NCI-H187 (cell line): ENCODE results near the gene EIF3A.
"Not testable (repeated sequence)": the region's sequence is repeated elsewhere in the genome, so short reads cannot be mapped to it uniquely, and the experiment has no call there.

ENCODE experiments used
- DNase-seq, 2 experiments: peaks; one replicate each; lab custom pipeline; 2025; lab: John Stamatoyannopoulos, UW

The EIF3A gene

DNA sequence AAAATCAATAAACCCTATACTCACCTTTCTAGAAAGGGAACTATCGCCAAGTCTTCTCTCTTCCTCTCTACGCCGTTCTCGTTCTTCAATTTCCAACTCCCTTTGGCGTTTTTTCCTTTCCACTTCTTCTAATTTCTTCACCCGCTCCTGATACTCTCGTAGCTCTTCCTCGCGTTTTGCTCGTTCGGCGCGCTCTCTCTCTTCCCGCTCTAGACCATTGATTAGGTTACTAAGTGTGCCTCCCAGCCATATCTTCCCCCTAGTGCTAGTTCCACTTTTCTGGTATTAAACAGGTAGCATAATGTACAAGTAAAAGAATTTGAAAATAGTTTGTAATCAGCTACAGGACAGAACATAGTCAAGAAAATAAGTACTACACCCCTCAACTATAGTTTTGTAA, 30.8 kb downstream of the EIF3A start:
- DNase-seq: no peak

DNA sequence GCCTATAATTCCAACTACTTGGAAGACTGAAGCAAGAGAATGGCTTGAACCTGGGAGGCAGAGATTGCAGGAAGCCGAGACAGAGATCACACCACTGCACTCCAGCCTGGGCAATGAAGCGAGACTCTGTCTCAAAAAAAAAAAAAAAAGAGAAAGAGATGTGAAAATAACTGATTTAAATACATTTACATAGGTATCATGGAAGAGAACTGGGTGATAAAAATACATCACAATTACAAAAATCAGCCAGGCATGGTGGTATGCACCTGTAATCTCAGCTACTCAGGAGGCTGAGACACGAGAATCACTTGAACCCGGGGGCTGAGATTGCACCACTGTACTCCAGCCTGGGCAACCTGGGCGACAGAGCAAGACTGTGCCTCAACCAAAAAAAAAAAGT, 31.3 kb downstream of the EIF3A start:
- DNase-seq: no peak

DNA sequence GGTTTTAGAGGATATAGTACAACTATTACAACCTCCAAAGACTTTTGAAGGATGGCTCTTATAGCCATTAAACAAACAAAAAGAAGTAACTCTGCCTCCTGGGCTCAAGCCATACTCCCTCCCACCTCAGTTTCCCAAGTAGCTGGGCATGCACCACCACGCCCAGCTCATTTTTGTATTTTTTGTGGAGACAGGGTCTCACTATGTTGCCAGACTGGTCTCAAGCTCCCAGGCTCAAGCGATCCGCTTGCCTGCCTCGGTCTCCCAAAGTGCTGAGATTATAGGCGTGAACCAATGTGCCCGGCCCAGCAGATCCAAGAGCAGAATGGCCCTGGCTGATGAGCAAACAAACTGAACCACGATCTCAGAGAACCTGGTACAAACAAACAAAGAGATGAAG, 35.1 kb downstream of the EIF3A start:
- no peak for DNase-seq

GRCh38 chr10:119042169-119042568, 38.4 kb downstream of the EIF3A start:
- no peak for DNase-seq

DNA sequence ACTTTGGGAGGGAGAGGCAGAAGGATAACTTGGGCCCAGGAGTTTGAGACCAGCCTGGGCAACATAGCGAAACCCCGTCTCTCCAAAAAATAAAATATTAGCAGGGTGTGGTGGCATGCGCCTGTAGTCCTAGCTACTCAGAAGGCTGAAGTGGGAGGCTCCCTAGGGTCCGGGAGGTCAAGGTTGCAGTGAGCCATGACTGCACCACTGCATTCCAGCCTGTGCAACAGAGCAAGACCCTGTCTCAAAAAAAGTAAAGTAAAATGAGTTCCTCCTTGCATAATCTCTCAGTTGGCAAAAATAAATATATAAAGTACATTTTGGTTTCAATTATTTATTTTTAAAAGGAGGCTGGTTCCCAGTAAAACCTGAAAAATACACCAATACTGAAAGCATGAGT, 39.3 kb downstream of the EIF3A start:
- DNase-seq: no peak

- DNase-seq: no peak
These were observed 41.5 kb downstream of the EIF3A start for GRCh38 chr10:119039161-119039560.

DNA sequence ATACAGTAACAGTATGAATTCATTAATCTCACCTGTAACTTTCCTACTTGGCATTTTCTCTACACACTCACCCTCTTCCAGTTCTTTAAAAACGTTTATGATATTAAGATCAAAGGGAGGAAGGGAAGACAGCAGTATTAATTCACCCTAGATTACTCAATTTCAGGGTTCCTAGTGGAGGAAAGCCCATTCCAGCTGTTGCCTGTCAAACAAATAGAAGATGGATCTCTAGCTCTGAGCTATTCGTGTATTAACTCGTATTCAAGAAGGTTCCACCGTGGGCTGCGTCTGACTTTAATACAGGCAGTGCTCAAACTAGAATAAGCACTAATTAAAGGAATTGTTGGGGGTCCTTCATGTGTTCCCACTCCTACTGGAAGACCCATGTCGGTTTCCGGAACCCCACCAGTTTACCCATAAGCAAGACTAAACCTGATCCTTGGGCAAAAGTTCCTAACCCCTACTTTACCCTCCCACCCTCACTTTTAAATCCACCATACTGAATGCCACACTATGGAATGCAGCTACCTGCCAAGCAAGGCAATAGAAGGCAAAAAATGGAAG, 49.0 kb downstream of the EIF3A start:
- no peak for DNase-seq

DNA sequence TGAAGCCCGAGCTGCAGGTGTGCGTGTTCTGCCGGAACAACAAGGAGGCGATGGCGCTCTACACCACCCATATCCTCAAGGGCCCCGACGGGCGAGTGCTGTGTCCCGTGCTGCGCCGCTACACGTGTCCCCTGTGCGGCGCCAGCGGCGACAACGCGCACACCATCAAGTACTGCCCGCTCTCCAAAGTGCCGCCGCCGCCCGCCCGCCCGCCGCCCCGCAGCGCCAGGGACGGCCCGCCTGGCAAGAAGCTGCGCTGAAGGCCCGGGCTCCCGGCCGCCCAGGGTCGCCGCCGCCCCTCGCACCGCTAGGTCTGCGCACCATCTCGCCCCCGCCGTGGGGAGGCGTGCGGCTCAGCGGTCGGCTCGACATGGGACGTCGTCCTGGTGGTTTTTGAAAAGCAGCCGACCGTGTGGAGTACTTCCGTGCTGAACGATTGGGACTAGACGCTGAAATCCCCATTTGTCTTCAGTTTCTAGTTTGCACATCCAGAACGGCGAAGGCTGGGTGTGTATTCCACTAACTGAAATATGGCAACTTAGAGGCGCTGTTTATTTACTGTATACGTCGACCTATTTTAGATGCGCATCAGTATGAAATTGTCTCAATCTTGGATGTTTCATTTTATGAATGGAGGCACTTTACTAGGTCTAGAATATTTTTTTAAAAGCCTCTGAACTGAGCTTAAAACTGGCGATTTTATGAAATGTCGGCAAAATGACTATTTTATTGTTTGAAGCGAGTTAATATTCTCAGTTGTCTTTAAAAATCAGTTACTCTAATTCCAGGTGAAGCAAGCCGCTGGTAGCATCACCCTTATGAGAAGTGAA, 50.0 kb downstream of the EIF3A start:
- DNase-seq: no peak

DNA sequence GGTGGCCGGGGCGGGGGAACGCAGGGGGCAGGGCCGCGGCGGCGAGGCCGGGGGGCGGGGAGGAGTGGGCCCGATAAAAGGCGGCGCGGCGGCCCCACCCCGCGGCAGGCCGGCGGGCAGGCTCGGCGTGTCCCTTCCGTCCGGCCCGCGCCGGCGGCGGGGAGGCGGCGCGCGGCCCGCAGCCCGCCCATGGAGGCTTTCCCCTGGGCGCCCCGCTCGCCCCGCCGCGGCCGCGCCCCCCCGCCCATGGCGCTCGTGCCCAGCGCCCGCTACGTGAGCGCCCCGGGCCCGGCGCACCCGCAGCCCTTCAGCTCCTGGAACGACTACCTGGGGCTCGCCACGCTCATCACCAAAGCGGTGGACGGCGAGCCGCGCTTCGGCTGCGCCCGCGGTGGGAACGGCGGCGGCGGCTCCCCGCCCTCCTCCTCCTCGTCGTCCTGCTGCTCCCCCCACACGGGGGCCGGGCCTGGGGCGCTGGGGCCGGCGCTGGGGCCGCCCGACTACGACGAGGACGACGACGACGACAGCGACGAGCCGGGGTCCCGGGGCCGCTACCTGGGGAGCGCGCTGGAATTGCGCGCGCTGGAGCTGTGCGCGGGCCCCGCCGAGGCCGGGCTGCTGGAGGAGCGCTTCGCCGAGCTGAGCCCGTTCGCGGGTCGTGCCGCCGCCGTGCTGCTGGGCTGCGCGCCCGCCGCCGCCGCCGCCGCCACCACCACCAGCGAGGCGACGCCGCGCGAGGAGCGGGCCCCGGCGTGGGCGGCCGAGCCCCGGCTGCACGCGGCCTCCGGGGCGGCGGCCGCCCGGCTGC, 50.8 kb downstream of the EIF3A start, which contains the start of gene NANOS1:
TSS of gene NANOS1 (plus strand) at position 102 of the 808 bp plus-strand sequence. CDS start at position 190, 88 bp downstream.
- DNase-seq: no peak

- DNase-seq: peak; percentile 40 to 51
These were observed 51.6 kb downstream of the EIF3A start for GRCh38 chr10:119028900-119029612.

DNA sequence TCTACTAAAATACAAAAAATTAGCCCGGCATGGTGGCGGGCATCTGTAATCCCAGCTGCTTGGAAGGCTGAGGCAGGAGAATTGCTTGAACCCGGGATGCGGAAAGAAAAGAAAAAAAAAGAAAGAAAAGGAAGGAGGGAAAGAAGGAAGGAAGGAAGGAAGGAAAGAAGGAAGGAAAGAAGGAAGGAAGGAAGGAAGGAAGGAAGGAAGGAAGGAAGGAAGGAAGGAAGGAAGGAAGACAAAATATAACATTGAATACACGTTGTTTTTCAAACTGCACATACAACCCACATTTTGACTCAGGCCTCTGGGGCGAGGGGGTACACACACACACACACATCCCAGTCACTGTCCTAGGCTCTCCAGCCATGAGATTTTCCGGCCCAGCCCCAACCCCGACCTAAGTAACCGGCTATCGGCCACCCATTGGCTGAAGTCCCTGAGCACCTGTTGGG, 52.1 kb downstream of the EIF3A start:
- not testable (repeated sequence) for DNase-seq

- no peak for DNase-seq
These were observed 54.1 kb downstream of the EIF3A start for GRCh38 chr10:119026301-119027110.

DNA sequence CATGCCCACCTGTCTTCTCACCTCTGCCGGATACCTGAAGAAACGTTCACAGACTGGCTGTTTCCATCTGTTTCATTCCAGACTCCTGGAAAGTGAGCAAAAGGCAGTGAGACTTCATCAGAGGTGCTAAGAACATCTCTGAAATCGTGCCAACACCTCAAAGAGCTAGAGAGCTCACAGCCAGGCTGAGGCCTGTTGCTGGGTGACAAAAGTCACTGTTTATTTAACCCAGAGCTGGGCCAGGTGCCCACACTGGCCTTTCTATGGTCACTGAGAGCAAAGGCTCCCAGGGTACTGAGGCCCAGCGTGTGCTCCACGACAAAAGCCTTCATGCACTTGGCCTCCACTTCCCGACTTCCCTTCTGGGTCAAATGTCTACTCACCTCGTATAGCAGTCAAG, 54.8 kb downstream of the EIF3A start:
- no peak for DNase-seq

DNA sequence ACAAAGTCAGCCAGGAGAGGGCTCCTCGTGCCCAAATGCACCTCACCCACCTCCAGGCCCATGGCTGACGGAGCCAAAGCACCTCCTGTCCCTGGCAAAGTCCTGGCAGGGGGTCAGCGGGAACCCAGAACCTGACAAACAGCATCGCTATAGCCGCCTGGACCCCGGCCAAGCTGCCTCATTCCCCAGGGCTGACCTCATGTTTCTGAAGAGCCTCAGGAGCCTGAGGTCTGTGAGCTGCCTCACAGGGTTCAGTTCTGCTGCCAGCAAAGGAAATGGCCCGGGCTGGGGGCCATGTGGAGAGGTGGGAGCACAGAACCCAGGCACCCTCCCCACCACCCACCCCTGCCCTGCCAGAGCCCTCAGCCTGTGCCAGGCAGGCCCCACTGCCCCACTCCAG, 55.3 kb downstream of the EIF3A start:
- no peak for DNase-seq

DNA sequence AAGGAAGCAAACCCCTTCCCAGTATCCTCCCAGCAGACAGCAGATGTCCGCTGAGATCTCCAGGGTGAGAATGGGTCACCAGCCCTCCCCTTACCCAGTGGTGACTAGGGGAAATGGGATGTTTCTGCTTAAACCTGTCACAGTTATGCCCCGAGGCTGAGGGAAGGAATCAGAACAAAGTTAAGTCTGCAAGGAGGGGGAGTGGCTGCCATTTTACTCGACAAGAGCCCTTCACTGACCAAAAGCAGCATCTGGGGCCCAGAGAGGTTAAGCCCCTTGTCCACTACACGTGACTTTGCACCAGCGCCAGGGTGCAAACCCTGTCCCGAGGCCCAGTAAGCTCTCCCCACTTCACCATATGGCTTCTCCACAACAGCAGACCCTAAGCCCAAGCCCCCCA, 55.7 kb downstream of the EIF3A start:
- no peak for DNase-seq

DNA sequence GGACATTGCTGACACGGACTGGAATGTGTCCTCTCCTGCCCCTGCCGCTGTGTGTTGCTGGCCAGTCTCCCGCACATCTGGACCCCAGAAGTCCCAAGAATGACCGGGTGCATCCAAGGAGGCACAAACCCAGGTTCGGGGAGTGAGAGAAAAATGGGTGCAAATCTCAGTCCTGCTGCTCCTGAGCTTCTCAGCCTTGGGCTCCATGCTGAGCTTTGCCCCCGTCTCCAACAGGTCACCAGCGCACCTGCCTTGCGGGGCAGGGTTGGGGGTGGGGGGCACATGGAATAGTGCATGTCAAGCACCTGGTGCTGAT, 57.1 kb downstream of the EIF3A start:
- DNase-seq: no peak

DNA sequence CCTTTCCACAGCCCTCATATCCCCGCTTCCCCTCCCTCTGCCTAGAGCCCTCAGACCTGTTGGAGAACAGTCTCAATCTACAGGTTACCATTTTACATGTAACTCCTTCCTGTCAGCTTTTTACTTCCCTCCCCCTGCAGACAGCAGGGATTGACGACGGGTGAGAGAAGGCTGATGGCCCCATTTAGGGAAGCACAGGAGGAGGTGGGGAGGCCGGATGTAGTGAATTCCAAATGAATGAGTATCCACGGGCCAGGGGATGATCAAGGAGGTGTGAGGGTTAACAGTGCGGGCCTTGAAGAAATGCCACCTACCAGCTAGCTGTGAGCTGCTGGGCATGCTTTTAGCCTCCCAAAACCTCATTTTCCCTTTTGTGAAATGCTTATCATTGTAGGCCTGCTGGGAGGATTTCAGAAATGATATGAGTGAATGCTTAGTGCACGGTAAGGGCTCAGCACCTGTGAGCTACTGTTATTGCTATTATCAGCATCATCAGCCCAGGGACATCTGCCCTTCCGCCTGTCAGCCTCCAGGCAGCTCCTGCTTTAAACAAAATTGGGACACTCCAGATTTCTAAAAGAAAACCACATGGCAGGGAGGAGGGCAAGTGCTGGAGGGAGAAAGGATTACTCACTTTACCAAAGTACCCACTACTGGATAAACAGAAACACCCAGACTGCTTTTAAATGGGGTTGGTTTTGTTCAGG, 57.6 kb downstream of the EIF3A start:
- DNase-seq: no peak

- DNase-seq: no peak
These were observed 60.0 kb downstream of the EIF3A start for GRCh38 chr10:119020627-119020946.

DNA sequence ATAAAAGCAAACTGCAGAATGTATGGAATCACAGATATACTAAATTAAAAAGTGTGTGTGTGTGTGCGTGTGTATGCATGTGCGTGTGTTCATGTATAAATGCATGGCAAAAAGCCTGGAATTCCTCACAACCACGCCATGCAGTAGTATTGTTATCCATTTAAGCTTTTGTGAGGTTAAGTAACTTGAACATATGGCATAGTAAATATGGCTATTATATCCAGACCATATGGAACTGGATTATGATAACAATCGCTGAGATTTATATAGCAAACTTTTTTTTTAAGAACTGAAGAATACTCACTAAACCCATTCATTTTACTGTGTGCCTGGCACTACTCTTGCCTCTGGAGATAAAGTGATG, 73.4 kb downstream of the EIF3A start:
- no peak for DNase-seq

- no peak for DNase-seq
These were observed 74.0 kb downstream of the EIF3A start for GRCh38 chr10:119006451-119007210.
